HG03175 (cell line): ENCODE results near the gene HOXC10.

Experiments
- ATAC-seq: cut with Tn5 transposase; IDR thresholded peaks from one replicate; pipeline ENCODE4 v1.9.1; 2021; ENCODE audit warnings: mild to moderate bottlenecking, moderate library complexity; ENCODE audit not compliant: unreplicated experiment

The HOXC10 gene

GRCh38 chr12:53975479-53976152, 9.3 kb upstream of the HOXC10 start:
- ATAC-seq: no peak

GRCh38 chr12:53976172-53976822, 8.6 kb upstream of the HOXC10 start:
- ATAC-seq: no peak

- ATAC-seq: no peak
Measured at GRCh38 chr12:53976823-53977595, 7.9 kb upstream of the HOXC10 start.

- no peak for ATAC-seq
Measured at GRCh38 chr12:53977596-53978445, 7.1 kb upstream of the HOXC10 start.

- ATAC-seq: no peak
Measured at GRCh38 chr12:53978477-53979356, 6.2 kb upstream of the HOXC10 start.

GRCh38 chr12:53980104-53980801, 4.7 kb upstream of the HOXC10 start:
- ATAC-seq: no peak

- ATAC-seq: no peak
Measured at GRCh38 chr12:53980802-53981496, 4.0 kb upstream of the HOXC10 start.

GRCh38 chr12:53981634-53982565, 3.0 kb upstream of the HOXC10 start:
- no peak for ATAC-seq

- no peak for ATAC-seq
Measured at GRCh38 chr12:53982648-53983567, 2.0 kb upstream of the HOXC10 start.

- ATAC-seq: no peak
Measured at GRCh38 chr12:53983568-53983949, 1.4 kb upstream of the HOXC10 start.

GRCh38 chr12:53983950-53984572, 885 bp upstream of the HOXC10 start:
- no peak for ATAC-seq

GRCh38 chr12:53985692-53985993, 697 bp downstream of the HOXC10 start:
- ATAC-seq: no peak

- no peak for ATAC-seq
Measured at GRCh38 chr12:53985994-53986685, 1.2 kb downstream of the HOXC10 start.

GRCh38 chr12:53986686-53987483, 1.9 kb downstream of the HOXC10 start:
- no peak for ATAC-seq

- no peak for ATAC-seq
Measured at GRCh38 chr12:53987787-53988230, 2.9 kb downstream of the HOXC10 start.
